Measurements from ENCODE around the gene CASP7. TPM values are rescaled to one million over a fixed set of nuclear protein-coding genes. Genes with fewer than 3 reads are reported as not detected.

The CASP7 gene
- total and polyA plus RNA-seq, 2 donors, result 26.5 to 27.9 TPM

DNA sequence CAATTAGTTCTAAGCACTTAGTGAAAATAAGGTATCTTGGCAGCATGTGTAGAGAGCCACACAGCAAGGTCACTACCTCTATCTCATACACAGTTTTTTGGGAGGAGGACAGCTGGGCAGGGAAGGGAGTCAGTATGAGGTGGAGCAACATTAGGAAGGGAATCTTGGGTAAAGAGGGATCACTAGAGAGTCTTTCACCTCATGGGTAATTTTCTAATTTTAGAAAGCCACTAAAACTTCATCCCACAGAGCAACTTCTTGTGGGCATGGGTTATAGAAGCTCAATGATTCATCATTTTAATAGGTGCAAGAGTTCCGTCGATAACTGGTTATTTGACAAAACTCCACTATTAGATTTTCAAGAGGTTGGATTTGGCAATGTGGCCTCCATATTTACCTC is 18.4 kb upstream of the CASP7 start:
- Histone ChIP-seq H3K4me1 (ENCODE audit: control insufficient read depth in 2 of 2, insufficient read depth in 2 of 2, low read length in 2 of 2) (no peaks in the 10 kb centered on the region), H3K36me3 (ENCODE audit: control insufficient read depth in 2 of 2, insufficient read depth in 2 of 2, low read length in 1 of 2) (no peaks in the 10 kb centered on the region), H3K9me3 (ENCODE audit: control insufficient read depth in 2 of 2, insufficient read depth in 1 of 2, low read length in 1 of 2) (no peaks in the 10 kb centered on the region), H3K27me3 (ENCODE audit: control insufficient read depth in 2 of 2, insufficient read depth in 1 of 2, low read length in 1 of 2) (no peaks in the 10 kb centered on the region), H3K4me3 (ENCODE audit: low read length in 2 of 2) (no peak overlapping the region), H3K27ac (ENCODE audit: low read depth in 1 of 2, low read length in 1 of 2) (no peak overlapping the region)
- no peak for DNase-seq (ENCODE audit: low read depth in 6 of 9, low spot score in 9 of 9)
- WGBS, result 96% methylated on average over 2 of the region's 2 CpGs

DNA sequence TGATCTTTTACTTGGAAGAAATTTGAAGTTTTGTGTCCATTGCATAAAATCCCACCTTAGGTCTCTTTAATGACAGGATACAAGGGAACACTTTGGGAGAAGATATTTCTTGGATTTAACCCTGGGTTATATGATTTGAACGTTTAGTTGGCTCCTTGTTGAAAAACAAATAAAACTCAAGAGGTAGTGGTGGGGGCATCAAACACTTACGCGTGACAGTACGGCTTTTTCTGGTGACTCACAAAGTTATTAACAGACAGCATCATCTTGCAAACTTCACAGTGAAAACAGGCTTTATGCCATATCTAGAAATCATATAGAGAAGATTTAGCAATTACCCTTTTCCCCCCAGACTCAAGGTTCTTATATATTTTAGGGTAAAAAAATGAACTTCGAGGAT is 16.6 kb upstream of the CASP7 start:
- no peaks in the 10 kb centered on the region for H3K9me3 ChIP-seq (ENCODE audit: control insufficient read depth in 2 of 2, insufficient read depth in 1 of 2, low read length in 1 of 2)
- 86% methylated on average over 5 of the region's 5 CpGs for WGBS
- H3K4me3 ChIP-seq (ENCODE audit: low read length in 2 of 2), result no peak overlapping the region
- H3K27ac ChIP-seq (ENCODE audit: low read depth in 1 of 2, low read length in 1 of 2), result no peak overlapping the region
- H3K4me1 ChIP-seq (ENCODE audit: control insufficient read depth in 2 of 2, insufficient read depth in 2 of 2, low read length in 2 of 2), result no peaks in the 10 kb centered on the region
- no peaks in the 10 kb centered on the region for H3K36me3 ChIP-seq (ENCODE audit: control insufficient read depth in 2 of 2, insufficient read depth in 2 of 2, low read length in 1 of 2)
- no peak for DNase-seq (ENCODE audit: low read depth in 6 of 9, low spot score in 9 of 9)
- H3K27me3 ChIP-seq (ENCODE audit: control insufficient read depth in 2 of 2, insufficient read depth in 1 of 2, low read length in 1 of 2), result no peaks in the 10 kb centered on the region

DNA sequence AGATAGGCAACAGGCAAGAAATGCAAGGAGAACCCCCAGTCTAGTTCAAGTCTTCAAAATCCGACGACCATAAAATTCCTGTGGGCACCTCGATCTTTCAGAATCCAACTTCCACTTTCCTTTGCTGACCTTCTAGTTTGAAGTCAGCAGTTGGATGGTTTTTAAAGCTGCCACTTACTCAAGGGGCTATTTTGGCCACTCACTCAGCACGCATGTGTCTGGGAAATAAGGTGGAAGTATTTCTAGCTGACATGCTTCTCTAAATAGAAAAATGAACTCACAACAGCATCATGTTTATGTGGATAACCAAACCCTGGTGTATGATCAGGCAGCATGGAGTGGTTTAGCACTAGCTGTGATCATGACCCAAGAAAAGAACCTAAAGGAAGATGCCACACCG is 15.8 kb upstream of the CASP7 start, which contains the start of gene NRAP:
NRAP (minus strand) TSS at position 134 of the 400 bp plus-strand sequence. CDS start 159 bp downstream, outside the sequence.
- 88% methylated on average over 5 of the region's 5 CpGs for WGBS
- H3K9me3 ChIP-seq (ENCODE audit: control insufficient read depth in 2 of 2, insufficient read depth in 1 of 2, low read length in 1 of 2), result no peaks in the 10 kb centered on the region
- no peak for DNase-seq (ENCODE audit: low read depth in 6 of 9, low spot score in 9 of 9)
- no peak within 1 kb of the TSS for H3K4me3 ChIP-seq (ENCODE audit: low read length in 2 of 2)
- no peak within 1 kb of the TSS for H3K27ac ChIP-seq (ENCODE audit: low read depth in 1 of 2, low read length in 1 of 2)
- H3K36me3 ChIP-seq (ENCODE audit: control insufficient read depth in 2 of 2, insufficient read depth in 2 of 2, low read length in 1 of 2), result no peaks in the 10 kb centered on the region
- H3K27me3 ChIP-seq (ENCODE audit: control insufficient read depth in 2 of 2, insufficient read depth in 1 of 2, low read length in 1 of 2), result no peaks in the 10 kb centered on the region
- H3K4me1 ChIP-seq (ENCODE audit: control insufficient read depth in 2 of 2, insufficient read depth in 2 of 2, low read length in 2 of 2), result no peaks in the 10 kb centered on the region

DNA sequence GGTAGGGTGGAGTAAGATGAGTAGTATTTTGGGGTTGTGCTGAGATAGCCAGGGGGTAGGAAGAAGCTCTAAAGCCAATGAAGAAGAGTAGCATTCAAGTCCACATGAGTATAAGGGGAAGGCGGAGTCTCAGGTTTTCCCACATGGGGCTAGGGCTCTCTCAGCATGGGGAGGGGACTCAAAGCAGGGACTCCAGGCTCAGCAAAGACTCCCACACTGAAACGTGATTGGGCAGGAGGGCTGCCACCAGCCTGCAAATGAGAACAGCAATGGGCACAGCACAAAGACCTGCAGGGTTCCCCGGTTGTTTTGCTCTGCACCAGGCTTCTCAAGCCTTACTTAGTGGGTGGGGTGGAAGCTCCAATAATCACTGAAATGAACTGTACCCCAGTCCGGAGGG is 14.4 kb upstream of the CASP7 start:
- 89% methylated on average over 4 of the region's 4 CpGs for WGBS
- Histone ChIP-seq H3K36me3 (ENCODE audit: control insufficient read depth in 2 of 2, insufficient read depth in 2 of 2, low read length in 1 of 2) (no peaks in the 10 kb centered on the region), H3K4me3 (ENCODE audit: low read length in 2 of 2) (no peak overlapping the region), H3K4me1 (ENCODE audit: control insufficient read depth in 2 of 2, insufficient read depth in 2 of 2, low read length in 2 of 2) (no peaks in the 10 kb centered on the region), H3K9me3 (ENCODE audit: control insufficient read depth in 2 of 2, insufficient read depth in 1 of 2, low read length in 1 of 2) (no peaks in the 10 kb centered on the region), H3K27ac (ENCODE audit: low read depth in 1 of 2, low read length in 1 of 2) (no peak overlapping the region), H3K27me3 (ENCODE audit: control insufficient read depth in 2 of 2, insufficient read depth in 1 of 2, low read length in 1 of 2) (no peaks in the 10 kb centered on the region)
- no peak for DNase-seq (ENCODE audit: low read depth in 6 of 9, low spot score in 9 of 9)

DNA sequence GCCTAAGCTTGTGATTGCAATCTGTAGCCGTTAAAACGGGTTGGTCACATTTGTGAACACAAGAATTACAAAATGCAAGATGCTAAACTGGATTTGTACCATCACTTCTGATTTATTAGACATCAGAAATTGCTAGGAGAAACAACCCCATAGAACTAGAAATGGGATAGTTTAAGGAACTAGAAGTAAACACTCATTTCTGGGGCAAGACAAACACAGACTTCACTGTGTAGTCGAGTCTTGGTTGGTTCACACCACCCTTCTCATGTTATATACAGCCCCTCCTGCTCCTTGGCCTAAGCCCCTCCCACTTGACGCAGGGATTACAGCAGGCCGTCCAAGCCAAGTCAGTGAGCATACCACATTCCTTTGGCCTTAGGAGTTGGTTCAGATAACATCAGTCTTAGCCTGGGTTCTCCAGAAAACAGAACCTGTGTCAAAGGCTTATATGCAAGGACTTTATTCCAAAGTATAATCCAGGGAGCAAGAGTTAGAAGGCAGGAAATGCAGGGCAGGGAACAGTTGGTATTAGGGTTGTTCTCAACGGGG is 13.8 kb upstream of the CASP7 start:
- Histone ChIP-seq H3K27me3 (ENCODE audit: control insufficient read depth in 2 of 2, insufficient read depth in 1 of 2, low read length in 1 of 2) (no peaks in the 10 kb centered on the region), H3K4me1 (ENCODE audit: control insufficient read depth in 2 of 2, insufficient read depth in 2 of 2, low read length in 2 of 2) (no peaks in the 10 kb centered on the region), H3K36me3 (ENCODE audit: control insufficient read depth in 2 of 2, insufficient read depth in 2 of 2, low read length in 1 of 2) (no peaks in the 10 kb centered on the region), H3K9me3 (ENCODE audit: control insufficient read depth in 2 of 2, insufficient read depth in 1 of 2, low read length in 1 of 2) (peaks cover 0 to 3% of the 10 kb centered on the region in 2 donors), H3K4me3 (ENCODE audit: low read length in 2 of 2) (no peak overlapping the region), H3K27ac (ENCODE audit: low read depth in 1 of 2, low read length in 1 of 2) (no peak overlapping the region)
- 80% methylated on average over 6 of the region's 6 CpGs for WGBS
- DNase-seq (ENCODE audit: low read depth in 6 of 9, low spot score in 9 of 9), result no peak

DNA sequence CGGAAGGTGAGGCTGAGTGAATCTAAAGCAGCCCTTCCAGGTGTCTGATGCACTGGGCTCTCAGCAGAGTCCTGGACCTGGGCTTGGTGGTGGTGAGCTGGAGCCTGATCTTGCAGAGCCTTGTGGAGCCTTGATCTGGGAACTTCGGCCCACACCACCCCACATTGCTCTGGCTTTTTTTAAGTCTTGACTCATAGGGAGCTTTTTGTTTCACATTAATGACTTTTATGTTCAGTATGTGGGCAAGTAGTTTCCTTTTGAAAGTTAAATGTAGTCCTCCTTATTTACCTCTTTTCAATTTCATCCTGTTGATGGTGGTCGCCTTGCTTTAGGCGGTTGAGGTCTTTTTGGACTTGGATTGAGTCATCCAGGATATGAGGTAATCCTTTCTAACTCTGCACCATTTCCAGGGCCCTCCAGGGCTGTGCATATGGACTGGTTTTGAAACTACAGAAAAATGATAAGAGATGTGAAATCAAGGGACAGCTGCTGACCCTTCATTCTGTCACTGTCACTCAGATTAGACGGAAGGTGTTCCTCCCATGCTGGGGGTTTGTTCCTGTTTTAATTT is 12.9 kb upstream of the CASP7 start:
- Histone ChIP-seq H3K4me1 (ENCODE audit: control insufficient read depth in 2 of 2, insufficient read depth in 2 of 2, low read length in 2 of 2) (no peaks in the 10 kb centered on the region), H3K4me3 (ENCODE audit: low read length in 2 of 2) (no peak overlapping the region), H3K36me3 (ENCODE audit: control insufficient read depth in 2 of 2, insufficient read depth in 2 of 2, low read length in 1 of 2) (no peaks in the 10 kb centered on the region), H3K9me3 (ENCODE audit: control insufficient read depth in 2 of 2, insufficient read depth in 1 of 2, low read length in 1 of 2) (peaks cover 1 to 6% of the 10 kb centered on the region in 2 donors), H3K27ac (ENCODE audit: low read depth in 1 of 2, low read length in 1 of 2) (no peak overlapping the region), H3K27me3 (ENCODE audit: control insufficient read depth in 2 of 2, insufficient read depth in 1 of 2, low read length in 1 of 2) (peaks cover 0 to 4% of the 10 kb centered on the region in 2 donors)
- WGBS, result 66% methylated on average over 5 of the region's 5 CpGs
- no peak for DNase-seq (ENCODE audit: low read depth in 6 of 9, low spot score in 9 of 9)

DNA sequence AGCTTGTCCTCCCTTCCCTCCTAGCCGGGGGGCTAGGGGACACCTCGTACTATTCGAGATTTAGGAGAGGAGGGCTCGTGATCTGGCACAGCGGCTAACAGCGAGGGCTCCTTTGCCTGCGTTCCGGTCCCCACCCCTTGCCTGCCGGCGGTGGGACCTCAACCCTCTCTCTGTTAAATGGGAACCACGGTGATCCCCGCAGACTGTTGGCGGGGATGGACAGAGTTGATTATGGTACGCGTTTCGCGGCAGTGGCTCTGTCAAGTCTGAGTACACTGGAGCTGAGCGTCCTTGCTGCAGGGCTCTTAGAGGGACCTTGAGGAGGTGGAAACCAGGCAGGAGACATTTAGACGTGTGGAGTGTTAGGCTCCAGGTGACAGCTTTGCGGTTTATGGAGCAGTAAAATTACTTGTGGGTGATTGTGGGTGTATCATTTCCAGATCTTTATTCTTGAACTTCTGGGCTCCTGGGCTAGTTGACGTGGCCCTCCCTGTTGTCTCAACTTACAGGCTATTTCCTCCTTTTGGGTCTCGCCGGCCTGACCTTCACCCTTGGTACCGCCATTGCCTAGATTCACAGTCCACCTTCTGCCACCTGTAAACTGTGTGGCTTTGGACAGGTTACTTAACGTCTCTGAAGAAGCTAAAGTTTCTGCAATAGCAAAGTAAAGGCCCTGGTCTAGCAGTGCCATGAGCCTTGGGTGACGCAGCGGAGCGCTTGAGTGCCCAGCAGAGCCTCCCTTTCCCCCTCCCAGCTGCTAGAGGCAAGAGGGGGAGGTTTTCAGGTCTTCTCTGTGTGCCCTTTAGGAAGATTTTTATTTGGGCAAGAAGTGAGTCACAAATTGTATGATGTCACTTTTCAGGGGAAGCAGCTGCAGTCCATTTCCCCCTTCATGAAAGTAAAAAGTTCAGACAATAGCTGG is 739 bp downstream of the CASP7 start:
- Histone ChIP-seq H3K4me1 (ENCODE audit: control insufficient read depth in 2 of 2, insufficient read depth in 2 of 2, low read length in 2 of 2) (peaks cover 7 to 15% of the 10 kb centered on the region in 2 donors), H3K27ac (ENCODE audit: low read depth in 1 of 2, low read length in 1 of 2) (peak overlapping the region; percentile 83 to 91), H3K4me3 (ENCODE audit: low read length in 2 of 2) (peak overlapping the region; percentile 79 to 85), H3K9me3 (ENCODE audit: control insufficient read depth in 2 of 2, insufficient read depth in 1 of 2, low read length in 1 of 2) (peaks cover 0 to 3% of the 10 kb centered on the region in 2 donors), H3K27me3 (ENCODE audit: control insufficient read depth in 2 of 2, insufficient read depth in 1 of 2, low read length in 1 of 2) (no peaks in the 10 kb centered on the region), H3K36me3 (ENCODE audit: control insufficient read depth in 2 of 2, insufficient read depth in 2 of 2, low read length in 1 of 2) (no peaks in the 10 kb centered on the region)
- DNase-seq (ENCODE audit: low read depth in 6 of 9, low spot score in 9 of 9), result peak in 7 of 9 donors; percentile 8 to 45 (median 32)
- WGBS, result 8% methylated on average over 28 of the region's 28 CpGs

DNA sequence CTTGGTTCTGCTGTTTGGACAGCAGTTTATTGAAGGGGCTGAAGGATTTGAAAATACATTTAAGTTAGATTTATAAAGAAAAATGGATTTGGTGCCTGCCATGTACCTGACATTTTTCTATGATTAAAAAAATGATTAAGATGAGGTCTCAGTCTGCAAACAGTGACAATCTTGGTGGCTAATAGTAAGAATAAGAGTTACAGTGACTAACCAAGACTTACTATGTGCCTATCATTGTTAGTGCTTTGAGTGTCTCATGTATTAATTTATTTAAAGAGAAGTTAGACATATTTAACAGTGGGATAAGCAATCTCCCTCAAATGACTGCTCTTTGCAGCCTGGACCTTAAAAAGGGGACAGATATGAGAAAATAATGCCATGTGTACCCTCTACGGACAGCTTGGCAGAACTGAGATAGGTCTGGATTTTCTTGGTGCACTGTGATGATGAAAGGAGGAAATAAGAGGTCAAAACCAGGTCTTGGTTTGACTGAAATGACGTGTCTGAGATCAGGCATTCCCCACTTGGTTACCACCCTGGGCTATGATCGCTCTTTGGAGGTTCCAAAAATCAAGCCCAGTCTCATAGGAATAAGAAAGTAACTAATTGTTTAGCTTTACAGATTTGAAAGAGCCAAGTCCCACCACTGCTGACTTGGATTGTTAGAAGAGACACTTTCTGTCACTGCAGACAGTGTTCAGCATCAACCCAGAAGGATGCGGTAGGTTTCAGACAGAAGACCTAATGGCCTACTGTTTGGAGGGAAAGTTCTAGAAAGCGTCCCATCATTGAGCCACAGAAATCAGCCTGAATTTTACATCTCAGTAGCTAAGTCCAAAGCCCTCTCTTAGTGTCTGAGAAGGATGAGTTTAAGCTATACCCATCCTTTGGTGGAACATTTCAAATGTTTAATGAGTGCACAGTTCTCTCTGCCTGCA is 2.1 kb downstream of the CASP7 start:
- peaks cover 7 to 15% of the 10 kb centered on the region in 2 donors for H3K4me1 ChIP-seq (ENCODE audit: control insufficient read depth in 2 of 2, insufficient read depth in 2 of 2, low read length in 2 of 2)
- 93% methylated on average over 5 of the region's 5 CpGs for WGBS
- no peak for DNase-seq (ENCODE audit: low read depth in 6 of 9, low spot score in 9 of 9)
- H3K9me3 ChIP-seq (ENCODE audit: control insufficient read depth in 2 of 2, insufficient read depth in 1 of 2, low read length in 1 of 2), result peaks cover 0 to 3% of the 10 kb centered on the region in 2 donors
- H3K4me3 ChIP-seq (ENCODE audit: low read length in 2 of 2), result no peak overlapping the region
- H3K27ac ChIP-seq (ENCODE audit: low read depth in 1 of 2, low read length in 1 of 2), result no peak overlapping the region
- no peaks in the 10 kb centered on the region for H3K36me3 ChIP-seq (ENCODE audit: control insufficient read depth in 2 of 2, insufficient read depth in 2 of 2, low read length in 1 of 2)
- no peaks in the 10 kb centered on the region for H3K27me3 ChIP-seq (ENCODE audit: control insufficient read depth in 2 of 2, insufficient read depth in 1 of 2, low read length in 1 of 2)
